Stomach (tissue), 9 donors: ENCODE data around the gene GCNT2. TPM values are rescaled to one million over a fixed set of nuclear protein-coding genes. Genes with fewer than 3 reads are reported as not detected.
A peak's percentile ranks its signal among the peaks of the same experiment; 100 is the strongest.
"Not testable (repeated sequence)": the region's sequence is repeated elsewhere in the genome, so short reads cannot be mapped to it uniquely, and the experiment has no call there.

ENCODE experiments used
- DNase-seq, 2 donors: peaks; one replicate each; pipeline versions ENCODE4 v3.0.0 to v3.0.0-alpha.2; 2013 to 2019
- H3K27ac ChIP-seq, 5 donors: fragments of 200-600 bp in 4 of 5; sonication (generic) in 4 of 5; one replicate each; pipeline ENCODE4 v1.5.1; 2013 to 2019; ENCODE audit warnings: mild to moderate bottlenecking in 1 of 5, moderate library complexity in 1 of 5
- H3K27me3 ChIP-seq, 3 donors: fragments of 200-600 bp; sonication (generic); one replicate each; pipeline ENCODE4 v1.5.1; 2017 to 2019; ENCODE audit warnings: mixed run types in 1 of 3
- H3K36me3 ChIP-seq, 4 donors: fragments of 200-600 bp; sonication (generic); 1 replicate in 3 of 4; 2 replicates in 1 of 4; pipeline ENCODE4 v1.5.1; 2016 to 2019
- H3K4me1 ChIP-seq, 4 donors: fragments of 200-600 bp; sonication (generic); one replicate each; pipeline ENCODE4 v1.5.1; 2016 to 2019
- H3K4me3 ChIP-seq, 4 donors: fragments of 200-600 bp; sonication (generic) in 3 of 4; one replicate each; pipeline ENCODE4 v1.5.1; 2016 to 2019; ENCODE audit warnings: mild to moderate bottlenecking in 1 of 4
- H3K9me3 ChIP-seq, 4 donors: fragments of 200-600 bp; sonication (generic); one replicate each; pipeline ENCODE4 v1.5.1; 2016 to 2019
- CTCF ChIP-seq, 7 experiments: fragments of 450-650 bp in 4 of 7; fragments of 200-600 bp in 3 of 7; sonication (generic) in 3 of 7; IDR thresholded peaks; one replicate each; pipeline ENCODE4 v1.5.1; 2016 to 2019; ENCODE audit warnings: antibody characterized with exemption in 7 of 7, control low read depth in 2 of 7, mild to moderate bottlenecking in 1 of 7
- EP300 ChIP-seq: sonication (generic); formaldehyde crosslinking; IDR thresholded peaks from one replicate; pipeline ENCODE4 v1.6.1; 2017; ENCODE audit warnings: antibody characterized with exemption
- POLR2A ChIP-seq, 4 donors: fragments of 450-650 bp; IDR thresholded peaks; one replicate each; pipeline ENCODE4 v1.6.1; 2016; ENCODE audit warnings: antibody characterized with exemption in 4 of 4, control low read depth in 2 of 4, mild to moderate bottlenecking in 1 of 4, moderate library complexity in 1 of 4
- POLR2AphosphoS5 ChIP-seq, 3 donors: sonication (generic); formaldehyde crosslinking; IDR thresholded peaks; one replicate each; pipeline ENCODE4 v1.6.1; 2016; ENCODE audit warnings: antibody characterized with exemption in 3 of 3
- WGBS, 5 donors: extraction: QIAGEN DNeasy Blood & Tissue Kit in 3 of 5; methylation state at CpG; one replicate each; pipeline versions ENCODE4 v1.1.5 to v1.1.7; 2013 to 2018; 5-methylcytosine and 5-hydroxymethylcytosine counted together
- intact Hi-C: fragments of 100-400 bp; cut with DNase I; formaldehyde crosslinking; loops from one replicate; pipeline ENCODE4 v1.15.1; 2023; ENCODE audit warnings: low total_unique reads
- polyA plus RNA-seq, 3 donors: library from polyadenylated mRNA; stranded (reverse); fragments of 200-250 nt; gene quantifications; one replicate each; pipeline ENCODE4 v1.2.3, GENCODE V29; 2013
- total RNA-seq, 5 donors: library from RNA; depleted of rRNA; stranded (reverse); fragments of >200 nt; gene quantifications; one replicate each; pipeline versions ENCODE4 v1.1.0 to v1.2.3, GENCODE V29; 2014 to 2016
- donor health status: healthy with polysubstance abuse.
- donor health status: Bipolar disorder and iron deficiency.
- donor health status: healthy.

Gene GCNT2
- total and polyA plus RNA-seq, 8 donors, result 4.5 to 132 (median 29.7) TPM

GRCh38 chr6:10516953-10517352 lies 4.2 kb upstream of the GCNT2 start:
- no peaks in the 10 kb centered on the region for H3K9me3 ChIP-seq
- no peak for DNase-seq
- no peaks in the 10 kb centered on the region for H3K27me3 ChIP-seq
- intact Hi-C loops, result no loop called here
- TF ChIP-seq POLR2AphosphoS5 (IDR thresholded peaks at IDR 0.05), result no peak
- TF ChIP-seq POLR2A (IDR thresholded peaks at IDR 0.05), result no peak
- no peak for TF ChIP-seq CTCF (IDR thresholded peaks at IDR 0.05)
- no peak for TF ChIP-seq EP300
- no peak overlapping the region for H3K27ac ChIP-seq
- no peaks in the 10 kb centered on the region for H3K36me3 ChIP-seq
- no peak overlapping the region for H3K4me3 ChIP-seq
- peaks cover 9 to 30% (median 17%) of the 10 kb centered on the region in 4 donors for H3K4me1 ChIP-seq
- 88 to 95% (median 90%) methylated on average over 4 of the region's 4 CpGs for WGBS, 5 donors

GRCh38 chr6:10518557-10519407 lies 2.4 kb upstream of the GCNT2 start:
- H3K36me3 ChIP-seq, result no peaks in the 10 kb centered on the region
- no peaks in the 10 kb centered on the region for H3K9me3 ChIP-seq
- peak in 1 of 2 donors; percentile 84 for DNase-seq
- H3K4me3 ChIP-seq, result no peak overlapping the region
- H3K27me3 ChIP-seq, result no peaks in the 10 kb centered on the region
- H3K27ac ChIP-seq, result peak overlapping the region in 4 of 5 donors; percentile 46 to 86 (median 78)
- WGBS, 5 donors, result 36 to 52% (median 40%) methylated on average over 7 of the region's 7 CpGs
- H3K4me1 ChIP-seq, result peaks cover 17 to 38% (median 25%) of the 10 kb centered on the region in 4 donors
- intact Hi-C loops, result no loop called here
- TF ChIP-seq CTCF (IDR thresholded peaks at IDR 0.05) (no peak), POLR2A (IDR thresholded peaks at IDR 0.05) (no peak), POLR2AphosphoS5 (IDR thresholded peaks at IDR 0.05) (peak in 1 of 3 donors; percentile 61), EP300 (no peak)

GRCh38 chr6:10519408-10519697 lies 1.8 kb upstream of the GCNT2 start:
- Histone ChIP-seq H3K4me1 (peaks cover 17 to 43% (median 28%) of the 10 kb centered on the region in 4 donors), H3K27ac (peak overlapping the region in 4 of 5 donors; percentile 46 to 86 (median 78))
- 63 to 72% (median 66%) methylated on average over 8 of the region's 8 CpGs for WGBS, 5 donors
- DNase-seq, H3K36me3 ChIP-seq, H3K4me3 ChIP-seq, H3K9me3 ChIP-seq, intact Hi-C loops, H3K27me3 ChIP-seq: not testable (repeated sequence)

- no peak for TF ChIP-seq EP300
- no peak for TF ChIP-seq POLR2A (IDR thresholded peaks at IDR 0.05)
- TF ChIP-seq POLR2AphosphoS5 (IDR thresholded peaks at IDR 0.05), result no peak
- no peak for TF ChIP-seq CTCF (IDR thresholded peaks at IDR 0.05)
- Histone ChIP-seq H3K36me3 (no peaks in the 10 kb centered on the region), H3K27ac (peak overlapping the region; percentile 81 to 86 (median 85)), H3K4me3 (no peak overlapping the region), H3K4me1 (peaks cover 17 to 47% (median 29%) of the 10 kb centered on the region in 4 donors), H3K9me3 (no peaks in the 10 kb centered on the region), H3K27me3 (no peaks in the 10 kb centered on the region)
- 21 to 35% (median 28%) methylated on average over 2 of the region's 2 CpGs for WGBS, 5 donors
- intact Hi-C loops, result no loop called here
- peak in 1 of 2 donors; percentile 30 for DNase-seq
Measured at GRCh38 chr6:10520468-10520867, 683 bp upstream of the GCNT2 start.
